HEK293T (cell line): Measurements from ENCODE around the gene FAM107B.
"Not testable (repeated sequence)": the region's sequence is repeated elsewhere in the genome, so short reads cannot be mapped to it uniquely, and the experiment has no call there.

ENCODE experiments used
- CTCF ChIA-PET: fragments of 350-600 bp; formaldehyde crosslinking; extraction: SDS; loops from one replicate; lab custom pipeline; 2021; ENCODE audit warnings: antibody characterized with exemption, inconsistent platforms; lab: Yijun Ruan, JAX
- POLR2A ChIA-PET: fragments of 350-600 bp; formaldehyde crosslinking; extraction: SDS; loops from one replicate; lab custom pipeline; 2020; ENCODE audit warnings: antibody characterized with exemption, inconsistent platforms; lab: Yijun Ruan, JAX
- DNase-seq: peaks from one replicate; pipeline ENCODE4 v3.0.0; 2012; ENCODE audit warnings: mixed read lengths; ENCODE audit errors: extremely low spot score
- ARNT ChIP-seq: fragments of 450-650 bp; IDR thresholded peaks from 2 replicates; pipeline ENCODE4 v1.6.1; 2017; ENCODE audit warnings: mild to moderate bottlenecking
- BHLHE40 ChIP-seq: fragments of 450-650 bp; IDR thresholded peaks from 2 replicates; pipeline ENCODE4 v1.6.1; 2016; ENCODE audit warnings: mild to moderate bottlenecking, moderate library complexity, borderline replicate concordance
- CTBP1 ChIP-seq: fragments of 450-650 bp; IDR thresholded peaks from 2 replicates; pipeline ENCODE4 v1.6.1; 2016; ENCODE audit warnings: borderline replicate concordance
- ELF4 ChIP-seq: fragments of 450-650 bp; IDR thresholded peaks from 2 replicates; pipeline ENCODE4 v1.6.1; 2017; ENCODE audit warnings: antibody characterized with exemption
- FOXA1 ChIP-seq: fragments of 450-650 bp; IDR thresholded peaks from 2 replicates; pipeline ENCODE4 v1.6.1; 2016; ENCODE audit warnings: mild to moderate bottlenecking
- FOXK2 ChIP-seq: fragments of 450-650 bp; IDR thresholded peaks from 2 replicates; pipeline ENCODE4 v1.6.1; 2016; ENCODE audit warnings: mild to moderate bottlenecking
- FOXM1 ChIP-seq: fragments of 450-650 bp; IDR thresholded peaks from 2 replicates; pipeline ENCODE4 v1.6.1; 2017; ENCODE audit warnings: mild to moderate bottlenecking, borderline replicate concordance
- HDGF ChIP-seq: fragments of 450-650 bp; IDR thresholded peaks from 2 replicates; pipeline ENCODE4 v1.6.1; 2017; ENCODE audit warnings: antibody characterized with exemption, borderline replicate concordance
- L3MBTL2 ChIP-seq: fragments of 450-650 bp; conservative IDR thresholded peaks from 2 replicates; pipeline ENCODE4 v1.6.1; 2016; ENCODE audit warnings: mild to moderate bottlenecking
- LEF1 ChIP-seq: fragments of 450-650 bp; IDR thresholded peaks from 2 replicates; pipeline ENCODE4 v1.6.1; 2017; ENCODE audit warnings: mild to moderate bottlenecking, borderline replicate concordance
- NFRKB ChIP-seq: fragments of 450-650 bp; IDR thresholded peaks from 2 replicates; pipeline ENCODE4 v1.6.1; 2016; ENCODE audit warnings: mild to moderate bottlenecking, moderate library complexity
- SP1 ChIP-seq: fragments of 450-650 bp; IDR thresholded peaks from 2 replicates; pipeline ENCODE4 v1.6.1; 2017
- SUZ12 ChIP-seq: fragments of 450-650 bp; IDR thresholded peaks from 2 replicates; pipeline ENCODE4 v1.6.1; 2016; ENCODE audit warnings: mild to moderate bottlenecking
- TARDBP ChIP-seq: fragments of 450-650 bp; IDR thresholded peaks from 2 replicates; pipeline ENCODE4 v1.6.1; 2016
- ZNF384 ChIP-seq: fragments of 450-650 bp; IDR thresholded peaks from 2 replicates; pipeline ENCODE4 v1.6.1; 2016
- TF ChIP-seq, protein P1 (sequence below): fragments of 450-650 bp; IDR thresholded peaks from 2 replicates; pipeline ENCODE4 v1.6.1; 2016

Gene FAM107B

DNA sequence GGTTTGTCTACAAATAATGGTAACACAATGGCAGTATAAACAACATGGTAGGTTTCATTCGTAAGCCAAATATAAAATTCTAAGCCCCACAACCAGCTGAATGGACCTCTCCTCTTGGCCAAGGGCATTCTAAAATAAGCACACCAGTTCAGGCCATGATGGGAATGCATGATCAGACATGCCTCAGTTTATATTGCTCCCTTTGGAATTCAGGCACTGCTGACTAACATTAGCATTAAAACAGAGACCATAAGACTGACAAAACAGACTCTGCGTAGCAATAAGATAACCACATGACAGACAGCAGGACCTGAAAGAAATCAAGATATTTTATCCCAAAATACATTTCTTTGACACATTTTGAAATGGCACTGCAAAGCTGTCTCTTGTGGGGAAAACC, 125.8 kb downstream of the FAM107B start:
- ChIA-PET CTCF (no interaction called here), POLR2A (interaction anchor here (0.7 kb wide), 1 partner anchor 174 kb away, joined by 3 read pairs; no protein-coding TSS in a partner anchor)
- DNase-seq = no peak
- TF ChIP-seq ELF4 = no peak
- TF ChIP-seq BHLHE40 = no peak
- no peak for TF ChIP-seq SP1
- TF ChIP-seq FOXM1 = no peak
- TF ChIP-seq L3MBTL2 = no peak
- no peak for TF ChIP-seq FOXK2
- TF ChIP-seq, protein P1, sequence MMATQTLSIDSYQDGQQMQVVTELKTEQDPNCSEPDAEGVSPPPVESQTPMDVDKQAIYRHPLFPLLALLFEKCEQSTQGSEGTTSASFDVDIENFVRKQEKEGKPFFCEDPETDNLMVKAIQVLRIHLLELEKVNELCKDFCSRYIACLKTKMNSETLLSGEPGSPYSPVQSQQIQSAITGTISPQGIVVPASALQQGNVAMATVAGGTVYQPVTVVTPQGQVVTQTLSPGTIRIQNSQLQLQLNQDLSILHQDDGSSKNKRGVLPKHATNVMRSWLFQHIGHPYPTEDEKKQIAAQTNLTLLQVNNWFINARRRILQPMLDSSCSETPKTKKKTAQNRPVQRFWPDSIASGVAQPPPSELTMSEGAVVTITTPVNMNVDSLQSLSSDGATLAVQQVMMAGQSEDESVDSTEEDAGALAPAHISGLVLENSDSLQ = no peak
- TF ChIP-seq ARNT = no peak
- TF ChIP-seq ZNF384 = no peak
- TF ChIP-seq NFRKB = no peak
- TF ChIP-seq FOXA1 = no peak
- TF ChIP-seq HDGF = no peak
- no peak for TF ChIP-seq LEF1
- no peak for TF ChIP-seq CTBP1
- no peak for TF ChIP-seq TARDBP
- TF ChIP-seq SUZ12 = no peak

DNA sequence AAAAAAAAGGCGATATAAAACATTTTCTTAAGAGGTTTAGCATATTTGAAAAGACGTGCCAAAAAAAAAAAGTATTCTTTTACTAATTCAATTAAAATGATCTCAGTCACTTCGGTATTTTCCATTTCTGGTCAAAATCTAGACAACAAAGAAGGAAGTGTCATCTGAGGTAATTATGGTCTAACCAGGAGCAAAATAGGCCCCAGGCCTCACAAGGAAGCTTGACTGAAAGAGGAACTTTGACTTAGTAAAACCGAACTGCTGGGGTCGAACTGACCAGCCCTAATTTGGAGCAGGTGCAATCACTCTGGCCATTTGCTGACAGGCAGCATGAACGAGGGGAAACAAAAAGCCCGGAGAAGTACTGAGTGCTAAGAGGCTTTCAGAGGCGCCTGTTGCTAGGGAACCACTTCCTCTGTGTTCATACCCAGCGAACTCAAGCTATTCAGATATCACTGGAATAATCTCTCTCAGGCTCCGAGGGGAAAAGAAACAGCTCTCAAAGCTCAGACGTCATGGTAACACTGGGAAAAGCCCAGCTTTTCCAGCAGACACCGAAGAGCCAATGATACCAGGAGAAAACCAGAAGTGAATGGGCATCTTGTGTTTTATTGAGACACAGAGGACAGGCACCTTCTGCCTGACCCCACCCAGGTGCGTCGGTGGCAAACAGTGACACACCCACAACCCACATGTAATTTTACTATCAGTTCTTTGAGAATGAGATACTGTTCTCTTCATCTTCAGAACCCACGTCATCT, 126.5 kb downstream of the FAM107B start:
- DNase-seq = no peak
- ChIA-PET POLR2A (interaction anchor here (0.7 kb wide), 1 partner anchor 175 kb away, joined by 3 read pairs; no protein-coding TSS in a partner anchor), CTCF (interaction anchor here (0.7 kb wide), 1 partner anchor 155 kb away, joined by 4 read pairs; no protein-coding TSS in a partner anchor)
- TF ChIP-seq LEF1 (no peak), CTBP1 (no peak), HDGF (no peak), ZNF384 (no peak), TARDBP (no peak), ARNT (no peak), BHLHE40 (no peak), L3MBTL2 (no peak), FOXK2 (no peak), SP1 (no peak), ELF4 (no peak), FOXM1 (no peak), FOXA1 (no peak)

DNA sequence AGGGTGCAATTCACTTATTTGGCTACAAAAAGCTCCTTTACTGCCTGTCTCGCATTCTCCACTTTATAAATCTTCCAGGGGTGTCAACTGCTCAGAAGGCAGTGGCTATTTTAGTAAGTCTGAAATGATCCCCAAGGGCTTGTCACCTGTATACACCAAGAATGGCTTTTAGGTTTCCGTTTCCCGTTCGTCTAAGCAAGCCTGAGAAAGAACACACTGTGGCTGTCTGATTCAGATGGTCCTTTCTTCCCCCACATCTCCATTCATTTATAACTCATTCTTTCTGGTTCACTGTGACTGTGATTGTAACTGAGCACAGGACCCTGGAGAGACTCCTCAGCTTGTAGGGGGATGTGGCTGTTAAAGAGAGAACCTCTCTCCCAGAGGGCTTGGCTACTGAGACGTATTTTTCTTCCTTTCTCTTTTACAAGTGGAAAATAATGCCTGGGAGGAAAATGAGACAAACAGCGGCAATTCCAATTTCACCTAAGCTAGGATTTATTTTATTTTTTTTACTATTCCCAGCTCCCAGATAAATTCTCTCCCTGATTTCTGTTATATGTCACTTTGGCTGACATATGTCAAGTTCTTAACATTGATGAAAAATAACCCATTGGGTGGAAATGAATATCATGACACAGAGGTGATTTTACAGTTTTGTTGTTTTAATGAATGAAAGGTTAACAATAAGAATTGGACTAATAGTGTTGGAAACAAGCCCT, 129.3 kb downstream of the FAM107B start:
- no peak for DNase-seq
- TF ChIP-seq ZNF384 = no peak
- no peak for TF ChIP-seq ELF4
- TF ChIP-seq FOXA1 = no peak
- no peak for TF ChIP-seq L3MBTL2
- no peak for TF ChIP-seq TARDBP
- TF ChIP-seq BHLHE40 = no peak
- no peak for TF ChIP-seq NFRKB
- TF ChIP-seq LEF1 = no peak
- TF ChIP-seq FOXK2 = no peak
- no peak for TF ChIP-seq SUZ12
- CTCF ChIA-PET = interaction anchor here (0.6 kb wide), 1 partner anchor 72 kb away, joined by 3 read pairs; no protein-coding TSS in a partner anchor
- POLR2A ChIA-PET = no interaction called here

DNA sequence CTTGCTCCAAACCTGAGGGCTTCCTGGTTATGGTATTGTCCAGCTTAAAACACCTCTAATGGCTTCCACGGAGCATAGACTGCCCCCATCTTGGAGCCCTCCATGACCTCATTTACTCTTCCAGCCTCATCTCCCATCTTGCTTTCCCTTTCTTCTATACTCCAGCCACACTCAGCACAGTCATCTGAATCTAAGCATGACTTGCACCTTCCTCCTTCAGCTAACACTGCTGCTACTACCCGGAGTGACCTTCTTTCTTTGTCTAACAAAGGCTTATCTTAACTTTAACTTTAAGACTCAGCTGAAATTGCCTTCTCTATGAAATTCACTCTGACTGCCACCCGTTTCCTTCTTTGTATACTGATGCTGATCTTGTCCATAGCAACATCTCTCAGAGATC, 135.1 kb downstream of the FAM107B start:
- POLR2A ChIA-PET = no interaction called here
- TF ChIP-seq, protein P1 = no peak
- TF ChIP-seq FOXM1 (no peak), SP1 (no peak)
- CTCF ChIA-PET = no interaction called here
- no peak for DNase-seq

DNA sequence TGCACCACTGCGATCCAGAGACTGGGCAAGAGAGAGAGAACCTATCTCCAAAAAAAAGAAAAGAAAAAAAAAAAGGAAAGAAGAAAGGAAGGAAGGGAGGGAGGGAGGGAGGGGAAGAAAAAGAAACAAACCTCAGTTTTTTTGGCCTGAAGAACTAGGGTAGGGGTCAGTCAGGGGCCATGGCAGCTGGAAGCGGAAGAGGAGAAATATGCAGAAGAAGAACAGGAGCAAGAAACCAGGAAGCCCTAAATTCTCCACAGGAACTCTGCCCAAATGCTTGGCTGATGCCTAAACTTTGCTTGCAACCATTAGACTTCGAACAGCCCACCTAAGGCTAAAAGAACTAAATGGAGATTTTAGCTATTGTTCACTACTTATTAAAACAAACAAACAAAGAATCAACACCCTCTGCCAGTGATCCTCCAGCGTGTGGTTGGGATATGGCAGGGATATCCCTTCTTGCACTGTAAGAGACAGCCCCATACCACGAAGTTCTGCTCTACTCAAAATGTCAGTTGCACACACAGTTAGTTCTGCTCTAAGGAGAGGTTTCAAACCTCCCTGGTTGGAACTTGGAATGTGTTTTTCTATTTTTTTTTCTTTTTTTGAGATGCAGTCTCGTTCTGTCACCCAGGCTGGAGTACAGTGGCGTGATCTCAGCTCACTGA, 139.5 kb downstream of the FAM107B start:
- POLR2A ChIA-PET = interaction anchor here (0.7 kb wide), 1 partner anchor 1194 kb away, joined by 3 read pairs; no protein-coding TSS in a partner anchor
- no peak for DNase-seq
- CTCF ChIA-PET = no interaction called here
- TF ChIP-seq L3MBTL2 = no peak
- TF ChIP-seq ZNF384 = no peak
- TF ChIP-seq ELF4 = no peak
- no peak for TF ChIP-seq CTBP1
- no peak for TF ChIP-seq SP1
- TF ChIP-seq, protein P1 = no peak
- no peak for TF ChIP-seq BHLHE40
- no peak for TF ChIP-seq LEF1
- no peak for TF ChIP-seq ARNT
- TF ChIP-seq SUZ12 = no peak
- TF ChIP-seq FOXA1 = no peak
- TF ChIP-seq FOXM1 = no peak
- TF ChIP-seq FOXK2 = no peak

DNA sequence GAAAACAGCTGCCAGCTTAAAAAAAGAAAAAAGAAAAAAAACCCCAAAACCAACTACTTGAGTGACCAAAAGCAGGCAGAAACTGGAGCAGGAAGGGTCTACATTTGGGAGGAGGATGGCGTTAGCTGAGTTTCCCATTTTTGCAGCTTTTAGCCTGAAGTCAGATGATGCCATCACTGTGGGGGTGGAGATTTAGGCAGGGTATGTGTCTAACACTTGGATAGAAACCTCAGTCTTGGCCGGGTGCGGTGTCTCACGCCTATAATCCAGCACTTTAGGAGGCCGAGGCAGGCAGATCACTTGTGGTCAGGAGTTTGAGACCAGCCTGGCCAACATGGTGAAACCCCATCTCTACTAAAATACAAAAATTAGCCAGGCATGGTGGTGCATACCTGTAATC, 140.1 kb downstream of the FAM107B start:
- DNase-seq, CTCF ChIA-PET: not testable (repeated sequence)
- POLR2A ChIA-PET = interaction anchor here (0.7 kb wide), 1 partner anchor 1193 kb away, joined by 3 read pairs; no protein-coding TSS in a partner anchor
